ENCODE results near the gene RYR2.

The RYR2 gene

DNA sequence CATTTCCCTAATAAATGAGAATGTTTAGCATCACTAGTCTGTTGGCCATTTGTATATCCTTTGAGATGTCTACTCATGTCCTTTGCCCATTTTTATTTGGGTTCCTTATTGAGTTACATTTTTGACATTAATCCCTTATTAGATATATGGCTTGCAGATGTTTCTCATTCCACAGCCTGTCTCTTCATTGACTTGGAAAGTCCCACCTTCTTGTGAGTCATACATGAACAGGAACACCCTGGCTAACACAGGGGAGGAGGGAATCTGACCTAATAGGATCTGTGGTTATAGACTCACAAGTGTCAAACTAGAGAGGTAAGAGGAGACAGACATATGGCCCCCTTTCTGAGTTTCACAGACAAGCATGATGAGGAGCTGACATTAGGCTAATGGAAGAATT, 837.2 kb downstream of the RYR2 start:
- DNase-seq = no peak

Measured in NCI-H2081 treated with DMSO at 0.1 percent for 48 hours (cell line).